Mesothelial cell of epicardium (in vitro differentiated cells): ENCODE results near the gene TMEM98. TPM values are rescaled to one million over a fixed set of nuclear protein-coding genes. Genes with fewer than 3 reads are reported as not detected.

ENCODE experiments used
- DNase-seq, 2 experiments: peaks; one replicate each; pipeline ENCODE4 v3.0.0; 2021; ENCODE audit warnings: low spot score in 2 of 2; ENCODE audit not compliant: unreplicated experiment in 2 of 2
- H3K27ac Mint-ChIP-seq: 2 replicates; pipeline ENCODE4 v1.8.0; 2021; ENCODE audit warnings: mixed read lengths
- H3K27me3 Mint-ChIP-seq: 2 replicates; pipeline ENCODE4 v1.8.0; 2021; ENCODE audit warnings: low read depth, mixed read lengths
- H3K36me3 Mint-ChIP-seq: 2 replicates; pipeline ENCODE4 v1.8.0; 2021; ENCODE audit warnings: mixed read lengths
- H3K4me1 Mint-ChIP-seq: 2 replicates; pipeline ENCODE4 v1.8.0; 2021; ENCODE audit warnings: mixed read lengths
- H3K4me3 Mint-ChIP-seq: 2 replicates; pipeline ENCODE4 v1.8.0; 2021; ENCODE audit warnings: mild to moderate bottlenecking, moderate library complexity, mixed read lengths
- H3K9me3 Mint-ChIP-seq: 2 replicates; pipeline ENCODE4 v1.8.0; 2021; ENCODE audit warnings: mixed read lengths
- total RNA-seq: library from RNA; stranded (reverse); gene quantifications from 3 replicates; pipeline ENCODE4 v1.2.1, GENCODE V29; 2021
- TF ChIP-seq, protein P1 (sequence below): fragments of 200-600 bp; sonication (generic); IDR thresholded peaks from one replicate; pipeline ENCODE4 v1.5.0; 2021; ENCODE audit warnings: antibody characterized with exemption; ENCODE audit not compliant: unreplicated experiment

The TMEM98 gene
- total RNA-seq, 1 donor from 2014 or later = 205 TPM

- TF ChIP-seq, protein P1, sequence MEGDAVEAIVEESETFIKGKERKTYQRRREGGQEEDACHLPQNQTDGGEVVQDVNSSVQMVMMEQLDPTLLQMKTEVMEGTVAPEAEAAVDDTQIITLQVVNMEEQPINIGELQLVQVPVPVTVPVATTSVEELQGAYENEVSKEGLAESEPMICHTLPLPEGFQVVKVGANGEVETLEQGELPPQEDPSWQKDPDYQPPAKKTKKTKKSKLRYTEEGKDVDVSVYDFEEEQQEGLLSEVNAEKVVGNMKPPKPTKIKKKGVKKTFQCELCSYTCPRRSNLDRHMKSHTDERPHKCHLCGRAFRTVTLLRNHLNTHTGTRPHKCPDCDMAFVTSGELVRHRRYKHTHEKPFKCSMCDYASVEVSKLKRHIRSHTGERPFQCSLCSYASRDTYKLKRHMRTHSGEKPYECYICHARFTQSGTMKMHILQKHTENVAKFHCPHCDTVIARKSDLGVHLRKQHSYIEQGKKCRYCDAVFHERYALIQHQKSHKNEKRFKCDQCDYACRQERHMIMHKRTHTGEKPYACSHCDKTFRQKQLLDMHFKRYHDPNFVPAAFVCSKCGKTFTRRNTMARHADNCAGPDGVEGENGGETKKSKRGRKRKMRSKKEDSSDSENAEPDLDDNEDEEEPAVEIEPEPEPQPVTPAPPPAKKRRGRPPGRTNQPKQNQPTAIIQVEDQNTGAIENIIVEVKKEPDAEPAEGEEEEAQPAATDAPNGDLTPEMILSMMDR = no peak
- H3K4me1 Mint-ChIP-seq = peaks cover 3% of the 10 kb centered on the region
- H3K4me3 Mint-ChIP-seq = no peak overlapping the region
- no peak overlapping the region for H3K27ac Mint-ChIP-seq
- H3K9me3 Mint-ChIP-seq = no peaks in the 10 kb centered on the region
- H3K36me3 Mint-ChIP-seq = no peaks in the 10 kb centered on the region
- DNase-seq = no peak
- peaks cover 16% of the 10 kb centered on the region for H3K27me3 Mint-ChIP-seq
Observed at GRCh38 chr17:32955155-32955554, 27.2 kb downstream of the TMEM98 start.

- Mint-ChIP-seq H3K36me3 (no peaks in the 10 kb centered on the region), H3K4me1 (peaks cover 3% of the 10 kb centered on the region), H3K4me3 (no peak overlapping the region), H3K27ac (no peak overlapping the region), H3K27me3 (peaks cover 22% of the 10 kb centered on the region), H3K9me3 (no peaks in the 10 kb centered on the region)
- DNase-seq = no peak
- TF ChIP-seq, protein P1 = no peak
Observed at GRCh38 chr17:32956240-32956970, 28.5 kb downstream of the TMEM98 start.

DNA sequence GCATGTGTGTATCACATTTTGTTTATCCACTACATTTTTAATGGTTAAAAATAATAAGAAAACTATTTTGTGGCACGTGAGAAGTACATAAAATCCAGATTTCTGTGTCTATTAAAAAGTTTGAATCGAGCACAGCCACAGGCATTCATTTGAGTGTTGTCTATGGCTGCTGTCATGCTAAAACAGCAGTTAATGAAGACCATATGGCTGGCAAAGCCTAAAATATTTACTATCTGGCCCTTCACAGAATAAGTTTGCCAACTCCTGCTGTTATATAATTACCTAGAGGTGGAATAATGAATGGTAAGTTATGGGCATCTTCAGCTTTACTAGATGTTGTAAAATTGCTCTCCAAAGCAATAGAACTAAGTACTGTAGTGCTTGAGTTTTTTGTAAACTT lies 30.5 kb downstream of the TMEM98 start:
- Mint-ChIP-seq H3K4me1 (peaks cover 9% of the 10 kb centered on the region), H3K27me3 (peaks cover 17% of the 10 kb centered on the region), H3K27ac (no peak overlapping the region), H3K9me3 (no peaks in the 10 kb centered on the region), H3K4me3 (no peak overlapping the region), H3K36me3 (no peaks in the 10 kb centered on the region)
- no peak for DNase-seq
- TF ChIP-seq, protein P1 = no peak

- no peak overlapping the region for H3K27ac Mint-ChIP-seq
- H3K4me3 Mint-ChIP-seq = no peak overlapping the region
- DNase-seq = no peak
- peaks cover 26% of the 10 kb centered on the region for H3K27me3 Mint-ChIP-seq
- TF ChIP-seq, protein P1 = no peak
- H3K9me3 Mint-ChIP-seq = no peaks in the 10 kb centered on the region
- H3K4me1 Mint-ChIP-seq = peaks cover 9% of the 10 kb centered on the region
- no peaks in the 10 kb centered on the region for H3K36me3 Mint-ChIP-seq
Observed at GRCh38 chr17:32960815-32961214, 32.9 kb downstream of the TMEM98 start.

GRCh38 chr17:32962320-32962711 lies 34.4 kb downstream of the TMEM98 start:
- no peaks in the 10 kb centered on the region for H3K36me3 Mint-ChIP-seq
- H3K9me3 Mint-ChIP-seq = no peaks in the 10 kb centered on the region
- peaks cover 32% of the 10 kb centered on the region for H3K27me3 Mint-ChIP-seq
- no peak overlapping the region for H3K27ac Mint-ChIP-seq
- H3K4me1 Mint-ChIP-seq = peaks cover 9% of the 10 kb centered on the region
- H3K4me3 Mint-ChIP-seq = no peak overlapping the region
- no peak for DNase-seq
- TF ChIP-seq, protein P1 = no peak
